Measurements from ENCODE around the gene FOXI3. TPM values are rescaled to one million over a fixed set of nuclear protein-coding genes. Genes with fewer than 3 reads are reported as not detected.

FOXI3 gene
- total and polyA plus RNA-seq, 2 experiments from 2014 or later = 0.71 to 13.3 TPM

DNA sequence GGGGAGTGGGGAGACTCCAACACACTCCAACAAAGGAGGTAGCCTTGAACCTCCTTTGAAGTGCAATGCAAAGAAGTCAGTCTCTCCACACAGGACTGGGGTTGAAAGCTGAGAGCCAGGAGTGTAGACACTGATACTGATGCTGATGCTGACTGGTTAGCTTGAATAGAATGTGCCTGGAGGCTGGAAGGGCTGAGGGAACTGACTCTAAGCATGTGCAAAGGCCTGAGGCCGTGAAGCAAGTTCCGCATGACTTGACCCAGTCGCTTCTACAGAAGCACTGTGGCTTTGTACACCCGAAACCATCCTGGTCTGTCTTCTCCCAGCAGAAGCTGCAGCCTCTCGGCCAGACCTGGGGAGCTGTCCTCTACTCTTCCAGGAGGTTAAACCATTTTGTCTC lies 10.4 kb downstream of the FOXI3 start:
- TF ChIP-seq NANOG (IDR thresholded peaks at IDR 0.05; ENCODE audit: borderline replicate concordance) (no peak), CREB1 (CRISPR knock-in tag; IDR thresholded peaks at IDR 0.05; ENCODE audit: low read depth) (no peak), STAT1 (IDR thresholded peaks at IDR 0.05; ENCODE audit: unreplicated experiment) (no peak), EZH2phosphoT487 (IDR thresholded peaks at IDR 0.05; ENCODE audit: unreplicated experiment) (no peak), JUNB (IDR thresholded peaks at IDR 0.05; ENCODE audit: unreplicated experiment) (no peak), POLR2AphosphoS5 (IDR thresholded peaks at IDR 0.05; ENCODE audit: low read depth) (no peak), ZNF114 (CRISPR knock-in tag; IDR thresholded peaks at IDR 0.05) (no peak)
- TF ChIP-seq, protein P1, sequence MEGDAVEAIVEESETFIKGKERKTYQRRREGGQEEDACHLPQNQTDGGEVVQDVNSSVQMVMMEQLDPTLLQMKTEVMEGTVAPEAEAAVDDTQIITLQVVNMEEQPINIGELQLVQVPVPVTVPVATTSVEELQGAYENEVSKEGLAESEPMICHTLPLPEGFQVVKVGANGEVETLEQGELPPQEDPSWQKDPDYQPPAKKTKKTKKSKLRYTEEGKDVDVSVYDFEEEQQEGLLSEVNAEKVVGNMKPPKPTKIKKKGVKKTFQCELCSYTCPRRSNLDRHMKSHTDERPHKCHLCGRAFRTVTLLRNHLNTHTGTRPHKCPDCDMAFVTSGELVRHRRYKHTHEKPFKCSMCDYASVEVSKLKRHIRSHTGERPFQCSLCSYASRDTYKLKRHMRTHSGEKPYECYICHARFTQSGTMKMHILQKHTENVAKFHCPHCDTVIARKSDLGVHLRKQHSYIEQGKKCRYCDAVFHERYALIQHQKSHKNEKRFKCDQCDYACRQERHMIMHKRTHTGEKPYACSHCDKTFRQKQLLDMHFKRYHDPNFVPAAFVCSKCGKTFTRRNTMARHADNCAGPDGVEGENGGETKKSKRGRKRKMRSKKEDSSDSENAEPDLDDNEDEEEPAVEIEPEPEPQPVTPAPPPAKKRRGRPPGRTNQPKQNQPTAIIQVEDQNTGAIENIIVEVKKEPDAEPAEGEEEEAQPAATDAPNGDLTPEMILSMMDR (conservative IDR thresholded peaks at IDR 0.05; ENCODE audit: low read depth in 2 of 2) = no peak
- TF ChIP-seq, protein P2, sequence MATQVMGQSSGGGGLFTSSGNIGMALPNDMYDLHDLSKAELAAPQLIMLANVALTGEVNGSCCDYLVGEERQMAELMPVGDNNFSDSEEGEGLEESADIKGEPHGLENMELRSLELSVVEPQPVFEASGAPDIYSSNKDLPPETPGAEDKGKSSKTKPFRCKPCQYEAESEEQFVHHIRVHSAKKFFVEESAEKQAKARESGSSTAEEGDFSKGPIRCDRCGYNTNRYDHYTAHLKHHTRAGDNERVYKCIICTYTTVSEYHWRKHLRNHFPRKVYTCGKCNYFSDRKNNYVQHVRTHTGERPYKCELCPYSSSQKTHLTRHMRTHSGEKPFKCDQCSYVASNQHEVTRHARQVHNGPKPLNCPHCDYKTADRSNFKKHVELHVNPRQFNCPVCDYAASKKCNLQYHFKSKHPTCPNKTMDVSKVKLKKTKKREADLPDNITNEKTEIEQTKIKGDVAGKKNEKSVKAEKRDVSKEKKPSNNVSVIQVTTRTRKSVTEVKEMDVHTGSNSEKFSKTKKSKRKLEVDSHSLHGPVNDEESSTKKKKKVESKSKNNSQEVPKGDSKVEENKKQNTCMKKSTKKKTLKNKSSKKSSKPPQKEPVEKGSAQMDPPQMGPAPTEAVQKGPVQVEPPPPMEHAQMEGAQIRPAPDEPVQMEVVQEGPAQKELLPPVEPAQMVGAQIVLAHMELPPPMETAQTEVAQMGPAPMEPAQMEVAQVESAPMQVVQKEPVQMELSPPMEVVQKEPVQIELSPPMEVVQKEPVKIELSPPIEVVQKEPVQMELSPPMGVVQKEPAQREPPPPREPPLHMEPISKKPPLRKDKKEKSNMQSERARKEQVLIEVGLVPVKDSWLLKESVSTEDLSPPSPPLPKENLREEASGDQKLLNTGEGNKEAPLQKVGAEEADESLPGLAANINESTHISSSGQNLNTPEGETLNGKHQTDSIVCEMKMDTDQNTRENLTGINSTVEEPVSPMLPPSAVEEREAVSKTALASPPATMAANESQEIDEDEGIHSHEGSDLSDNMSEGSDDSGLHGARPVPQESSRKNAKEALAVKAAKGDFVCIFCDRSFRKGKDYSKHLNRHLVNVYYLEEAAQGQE (IDR thresholded peaks at IDR 0.05; ENCODE audit: unreplicated experiment) = no peak
- TF ChIP-seq, protein P3, sequence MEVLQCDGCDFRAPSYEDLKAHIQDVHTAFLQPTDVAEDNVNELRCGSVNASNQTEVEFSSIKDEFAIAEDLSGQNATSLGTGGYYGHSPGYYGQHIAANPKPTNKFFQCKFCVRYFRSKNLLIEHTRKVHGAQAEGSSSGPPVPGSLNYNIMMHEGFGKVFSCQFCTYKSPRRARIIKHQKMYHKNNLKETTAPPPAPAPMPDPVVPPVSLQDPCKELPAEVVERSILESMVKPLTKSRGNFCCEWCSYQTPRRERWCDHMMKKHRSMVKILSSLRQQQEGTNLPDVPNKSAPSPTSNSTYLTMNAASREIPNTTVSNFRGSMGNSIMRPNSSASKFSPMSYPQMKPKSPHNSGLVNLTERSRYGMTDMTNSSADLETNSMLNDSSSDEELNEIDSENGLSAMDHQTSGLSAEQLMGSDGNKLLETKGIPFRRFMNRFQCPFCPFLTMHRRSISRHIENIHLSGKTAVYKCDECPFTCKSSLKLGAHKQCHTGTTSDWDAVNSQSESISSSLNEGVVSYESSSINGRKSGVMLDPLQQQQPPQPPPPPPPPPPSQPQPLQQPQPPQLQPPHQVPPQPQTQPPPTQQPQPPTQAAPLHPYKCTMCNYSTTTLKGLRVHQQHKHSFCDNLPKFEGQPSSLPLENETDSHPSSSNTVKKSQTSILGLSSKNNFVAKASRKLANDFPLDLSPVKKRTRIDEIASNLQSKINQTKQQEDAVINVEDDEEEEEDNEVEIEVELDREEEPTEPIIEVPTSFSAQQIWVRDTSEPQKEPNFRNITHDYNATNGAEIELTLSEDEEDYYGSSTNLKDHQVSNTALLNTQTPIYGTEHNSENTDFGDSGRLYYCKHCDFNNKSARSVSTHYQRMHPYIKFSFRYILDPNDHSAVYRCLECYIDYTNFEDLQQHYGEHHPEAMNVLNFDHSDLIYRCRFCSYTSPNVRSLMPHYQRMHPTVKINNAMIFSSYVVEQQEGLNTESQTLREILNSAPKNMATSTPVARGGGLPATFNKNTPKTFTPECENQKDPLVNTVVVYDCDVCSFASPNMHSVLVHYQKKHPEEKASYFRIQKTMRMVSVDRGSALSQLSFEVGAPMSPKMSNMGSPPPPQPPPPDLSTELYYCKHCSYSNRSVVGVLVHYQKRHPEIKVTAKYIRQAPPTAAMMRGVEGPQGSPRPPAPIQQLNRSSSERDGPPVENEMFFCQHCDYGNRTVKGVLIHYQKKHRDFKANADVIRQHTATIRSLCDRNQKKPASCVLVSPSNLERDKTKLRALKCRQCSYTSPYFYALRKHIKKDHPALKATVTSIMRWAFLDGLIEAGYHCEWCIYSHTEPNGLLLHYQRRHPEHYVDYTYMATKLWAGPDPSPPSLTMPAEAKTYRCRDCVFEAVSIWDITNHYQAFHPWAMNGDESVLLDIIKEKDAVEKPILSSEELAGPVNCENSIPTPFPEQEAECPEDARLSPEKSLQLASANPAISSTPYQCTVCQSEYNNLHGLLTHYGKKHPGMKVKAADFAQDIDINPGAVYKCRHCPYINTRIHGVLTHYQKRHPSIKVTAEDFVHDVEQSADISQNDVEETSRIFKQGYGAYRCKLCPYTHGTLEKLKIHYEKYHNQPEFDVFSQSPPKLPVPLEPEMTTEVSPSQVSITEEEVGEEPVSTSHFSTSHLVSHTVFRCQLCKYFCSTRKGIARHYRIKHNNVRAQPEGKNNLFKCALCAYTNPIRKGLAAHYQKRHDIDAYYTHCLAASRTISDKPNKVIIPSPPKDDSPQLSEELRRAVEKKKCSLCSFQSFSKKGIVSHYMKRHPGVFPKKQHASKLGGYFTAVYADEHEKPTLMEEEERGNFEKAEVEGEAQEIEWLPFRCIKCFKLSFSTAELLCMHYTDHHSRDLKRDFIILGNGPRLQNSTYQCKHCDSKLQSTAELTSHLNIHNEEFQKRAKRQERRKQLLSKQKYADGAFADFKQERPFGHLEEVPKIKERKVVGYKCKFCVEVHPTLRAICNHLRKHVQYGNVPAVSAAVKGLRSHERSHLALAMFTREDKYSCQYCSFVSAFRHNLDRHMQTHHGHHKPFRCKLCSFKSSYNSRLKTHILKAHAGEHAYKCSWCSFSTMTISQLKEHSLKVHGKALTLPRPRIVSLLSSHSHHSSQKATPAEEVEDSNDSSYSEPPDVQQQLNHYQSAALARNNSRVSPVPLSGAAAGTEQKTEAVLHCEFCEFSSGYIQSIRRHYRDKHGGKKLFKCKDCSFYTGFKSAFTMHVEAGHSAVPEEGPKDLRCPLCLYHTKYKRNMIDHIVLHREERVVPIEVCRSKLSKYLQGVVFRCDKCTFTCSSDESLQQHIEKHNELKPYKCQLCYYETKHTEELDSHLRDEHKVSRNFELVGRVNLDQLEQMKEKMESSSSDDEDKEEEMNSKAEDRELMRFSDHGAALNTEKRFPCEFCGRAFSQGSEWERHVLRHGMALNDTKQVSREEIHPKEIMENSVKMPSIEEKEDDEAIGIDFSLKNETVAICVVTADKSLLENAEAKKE (CRISPR knock-in tag; IDR thresholded peaks at IDR 0.05) = no peak
- TF ChIP-seq, protein P4, sequence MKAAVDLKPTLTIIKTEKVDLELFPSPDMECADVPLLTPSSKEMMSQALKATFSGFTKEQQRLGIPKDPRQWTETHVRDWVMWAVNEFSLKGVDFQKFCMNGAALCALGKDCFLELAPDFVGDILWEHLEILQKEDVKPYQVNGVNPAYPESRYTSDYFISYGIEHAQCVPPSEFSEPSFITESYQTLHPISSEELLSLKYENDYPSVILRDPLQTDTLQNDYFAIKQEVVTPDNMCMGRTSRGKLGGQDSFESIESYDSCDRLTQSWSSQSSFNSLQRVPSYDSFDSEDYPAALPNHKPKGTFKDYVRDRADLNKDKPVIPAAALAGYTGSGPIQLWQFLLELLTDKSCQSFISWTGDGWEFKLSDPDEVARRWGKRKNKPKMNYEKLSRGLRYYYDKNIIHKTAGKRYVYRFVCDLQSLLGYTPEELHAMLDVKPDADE (IDR thresholded peaks at IDR 0.05) = no peak
- DNase-seq (ENCODE audit: low spot score) (no peak), ATAC-seq (peak; percentile 13)
- Histone ChIP-seq H3K27me3 (ENCODE audit: insufficient read depth) (no peaks in the 10 kb centered on the region), H3K36me3 (ENCODE audit: insufficient read depth) (no peaks in the 10 kb centered on the region; the same call in 1 of the 2 replicates), H3K4me3 (no peak overlapping the region), H3K4me2 (peak overlapping the region; percentile 43), H3K4me1 (ENCODE audit: insufficient read depth) (peaks cover 39% of the 10 kb centered on the region), H3F3A (replicated peaks; ENCODE audit: low read depth) (peaks cover 7% of the 10 kb centered on the region), H3K79me2 (replicated peaks; ENCODE audit: insufficient read depth) (0 out of 2 replicates have a peak, but pooled peaks cover 5% of the 10 kb centered on the region), H3K9me2 (ENCODE audit: insufficient read depth) (no peaks in the 10 kb centered on the region), H3K27ac (ENCODE audit: low read depth) (no peak overlapping the region), H4K20me1 (replicated peaks; ENCODE audit: insufficient read depth) (no peaks in the 10 kb centered on the region), H2AFZ (no peak overlapping the region)
- Mint-ChIP-seq H3K27ac (peak overlapping the region; percentile 65; the same call in 1 of the 2 replicates), H3K9me3 (no peaks in the 10 kb centered on the region), H3K4me1 (peaks cover 37% of the 10 kb centered on the region), H3K36me3 (ENCODE audit: low read depth) (peaks cover 5% of the 10 kb centered on the region), H3K27me3 (ENCODE audit: insufficient read depth, low read depth, poor library complexity) (peaks cover 7% of the 10 kb centered on the region), H3K4me3 (no peak overlapping the region)

All from GM23338 (cell line).